Peyer's patch (tissue), 4 donors: ENCODE measurements around the gene ARHGEF40.

ENCODE experiments used
- POLR2A ChIP-seq, 2 donors: fragments of 450-650 bp; IDR thresholded peaks; one replicate each; pipeline ENCODE4 v1.5.1; 2017; ENCODE audit warnings: antibody characterized with exemption in 2 of 2, mild to moderate bottlenecking in 2 of 2, moderate library complexity in 2 of 2
- TF ChIP-seq, protein P1 (sequence below), 6 experiments: fragments of 450-650 bp in 4 of 6; fragments of 200-600 bp in 2 of 6; sonication (generic) in 1 of 6; IDR thresholded peaks; one replicate each; pipeline ENCODE4 v1.5.1; 2017 to 2019; ENCODE audit warnings: antibody characterized with exemption in 6 of 6, mild to moderate bottlenecking in 3 of 6, moderate library complexity in 1 of 6

DNA sequence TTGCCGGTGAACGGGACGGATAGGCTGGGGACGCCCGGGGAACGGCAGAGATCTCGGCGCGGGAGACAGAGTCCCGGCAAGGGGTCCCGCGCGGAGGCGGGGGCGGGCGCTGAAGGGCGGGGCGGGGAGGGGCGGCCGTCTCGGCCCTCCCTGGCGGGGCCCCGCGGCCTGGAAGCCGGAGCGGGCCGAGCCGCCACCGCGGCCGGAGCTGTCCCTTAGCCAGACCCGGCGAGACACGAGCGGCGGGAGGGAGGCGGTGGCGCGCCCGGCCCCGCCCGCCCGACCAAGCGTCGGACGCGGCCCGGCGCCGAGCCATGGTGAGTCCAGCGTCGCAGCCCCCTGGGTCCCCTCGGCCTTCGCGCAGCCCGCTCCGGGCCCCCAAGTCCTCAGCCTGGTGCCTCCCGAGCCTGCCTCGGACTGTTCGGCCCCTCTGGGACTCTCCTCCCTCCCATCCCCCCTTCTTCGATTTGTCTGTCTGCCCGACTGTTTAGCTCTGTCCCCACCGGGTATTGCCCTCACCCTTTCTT, at the start of gene ARHGEF40:
- TF ChIP-seq, protein P1, sequence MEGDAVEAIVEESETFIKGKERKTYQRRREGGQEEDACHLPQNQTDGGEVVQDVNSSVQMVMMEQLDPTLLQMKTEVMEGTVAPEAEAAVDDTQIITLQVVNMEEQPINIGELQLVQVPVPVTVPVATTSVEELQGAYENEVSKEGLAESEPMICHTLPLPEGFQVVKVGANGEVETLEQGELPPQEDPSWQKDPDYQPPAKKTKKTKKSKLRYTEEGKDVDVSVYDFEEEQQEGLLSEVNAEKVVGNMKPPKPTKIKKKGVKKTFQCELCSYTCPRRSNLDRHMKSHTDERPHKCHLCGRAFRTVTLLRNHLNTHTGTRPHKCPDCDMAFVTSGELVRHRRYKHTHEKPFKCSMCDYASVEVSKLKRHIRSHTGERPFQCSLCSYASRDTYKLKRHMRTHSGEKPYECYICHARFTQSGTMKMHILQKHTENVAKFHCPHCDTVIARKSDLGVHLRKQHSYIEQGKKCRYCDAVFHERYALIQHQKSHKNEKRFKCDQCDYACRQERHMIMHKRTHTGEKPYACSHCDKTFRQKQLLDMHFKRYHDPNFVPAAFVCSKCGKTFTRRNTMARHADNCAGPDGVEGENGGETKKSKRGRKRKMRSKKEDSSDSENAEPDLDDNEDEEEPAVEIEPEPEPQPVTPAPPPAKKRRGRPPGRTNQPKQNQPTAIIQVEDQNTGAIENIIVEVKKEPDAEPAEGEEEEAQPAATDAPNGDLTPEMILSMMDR (IDR thresholded peaks at IDR 0.05): no peak
- no peak for TF ChIP-seq POLR2A (IDR thresholded peaks at IDR 0.05)
